ENCODE data around the gene GET4.

The GET4 gene

DNA sequence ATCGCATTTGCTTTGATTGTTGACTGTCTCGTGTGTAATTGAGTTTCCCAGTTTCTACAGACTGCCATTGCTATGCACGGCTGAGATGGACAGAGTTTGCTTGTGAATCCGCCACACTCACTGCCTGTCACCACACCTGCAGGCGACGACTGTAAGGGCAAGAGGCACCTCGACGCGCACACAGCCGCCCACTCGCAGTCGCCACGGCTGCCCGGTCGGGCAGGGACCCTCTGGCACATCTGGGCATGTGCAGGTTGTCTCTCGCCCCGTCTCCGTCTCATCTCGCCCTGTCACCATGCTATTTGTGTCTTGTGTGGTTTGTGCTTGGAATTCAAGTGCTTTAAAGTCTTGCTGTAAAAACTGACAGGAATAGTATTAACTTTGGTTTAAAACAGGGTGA, 26.6 kb upstream of the GET4 start:
- Histone ChIP-seq H3K27ac (no peak overlapping the region), H3K4me3 (ENCODE audit: low read depth, low read length) (no peak overlapping the region), H3K27me3 (replicated peaks) (no peaks in the 10 kb centered on the region), H3K36me3 (replicated peaks) (peaks cover 39% of the 10 kb centered on the region)
- in situ Hi-C loops (cut with HindIII; ENCODE audit: low pct_ligation_motif_present, low sequenced_read_pairs), result no loop called here
- no peak for DNase-seq
- TF ChIP-seq, protein P1, sequence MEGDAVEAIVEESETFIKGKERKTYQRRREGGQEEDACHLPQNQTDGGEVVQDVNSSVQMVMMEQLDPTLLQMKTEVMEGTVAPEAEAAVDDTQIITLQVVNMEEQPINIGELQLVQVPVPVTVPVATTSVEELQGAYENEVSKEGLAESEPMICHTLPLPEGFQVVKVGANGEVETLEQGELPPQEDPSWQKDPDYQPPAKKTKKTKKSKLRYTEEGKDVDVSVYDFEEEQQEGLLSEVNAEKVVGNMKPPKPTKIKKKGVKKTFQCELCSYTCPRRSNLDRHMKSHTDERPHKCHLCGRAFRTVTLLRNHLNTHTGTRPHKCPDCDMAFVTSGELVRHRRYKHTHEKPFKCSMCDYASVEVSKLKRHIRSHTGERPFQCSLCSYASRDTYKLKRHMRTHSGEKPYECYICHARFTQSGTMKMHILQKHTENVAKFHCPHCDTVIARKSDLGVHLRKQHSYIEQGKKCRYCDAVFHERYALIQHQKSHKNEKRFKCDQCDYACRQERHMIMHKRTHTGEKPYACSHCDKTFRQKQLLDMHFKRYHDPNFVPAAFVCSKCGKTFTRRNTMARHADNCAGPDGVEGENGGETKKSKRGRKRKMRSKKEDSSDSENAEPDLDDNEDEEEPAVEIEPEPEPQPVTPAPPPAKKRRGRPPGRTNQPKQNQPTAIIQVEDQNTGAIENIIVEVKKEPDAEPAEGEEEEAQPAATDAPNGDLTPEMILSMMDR (IDR thresholded peaks at IDR 0.05; ENCODE audit: low read depth, low read length, missing control alignments), result no peak

DNA sequence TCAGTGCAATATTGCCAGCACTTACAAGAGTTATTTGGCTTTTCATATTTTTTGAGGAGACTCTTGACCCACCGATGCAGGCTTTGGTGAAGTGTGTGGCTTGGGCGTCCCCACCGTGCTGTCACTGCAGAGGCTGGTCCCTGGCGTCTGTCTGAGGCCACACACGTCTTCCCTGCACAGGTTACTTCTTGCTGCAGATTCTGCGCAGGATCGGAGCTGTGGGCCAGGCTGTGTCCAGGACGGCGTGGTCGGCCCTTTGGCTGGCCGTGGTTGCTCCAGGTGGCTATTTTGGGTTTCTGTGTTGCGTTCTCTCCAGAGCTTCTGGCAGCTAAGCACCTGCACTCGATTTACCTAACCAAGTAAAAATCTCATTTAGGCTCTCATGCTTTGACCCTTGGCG, 25.1 kb upstream of the GET4 start:
- in situ Hi-C loops (cut with HindIII; ENCODE audit: low pct_ligation_motif_present, low sequenced_read_pairs), result no loop called here
- no peak for DNase-seq
- H3K27me3 ChIP-seq (replicated peaks), result no peaks in the 10 kb centered on the region
- no peak overlapping the region for H3K27ac ChIP-seq
- TF ChIP-seq, protein P1 (IDR thresholded peaks at IDR 0.05; ENCODE audit: low read depth, low read length, missing control alignments), result no peak
- peaks cover 50% of the 10 kb centered on the region for H3K36me3 ChIP-seq (replicated peaks)
- H3K4me3 ChIP-seq (ENCODE audit: low read depth, low read length), result no peak overlapping the region

DNA sequence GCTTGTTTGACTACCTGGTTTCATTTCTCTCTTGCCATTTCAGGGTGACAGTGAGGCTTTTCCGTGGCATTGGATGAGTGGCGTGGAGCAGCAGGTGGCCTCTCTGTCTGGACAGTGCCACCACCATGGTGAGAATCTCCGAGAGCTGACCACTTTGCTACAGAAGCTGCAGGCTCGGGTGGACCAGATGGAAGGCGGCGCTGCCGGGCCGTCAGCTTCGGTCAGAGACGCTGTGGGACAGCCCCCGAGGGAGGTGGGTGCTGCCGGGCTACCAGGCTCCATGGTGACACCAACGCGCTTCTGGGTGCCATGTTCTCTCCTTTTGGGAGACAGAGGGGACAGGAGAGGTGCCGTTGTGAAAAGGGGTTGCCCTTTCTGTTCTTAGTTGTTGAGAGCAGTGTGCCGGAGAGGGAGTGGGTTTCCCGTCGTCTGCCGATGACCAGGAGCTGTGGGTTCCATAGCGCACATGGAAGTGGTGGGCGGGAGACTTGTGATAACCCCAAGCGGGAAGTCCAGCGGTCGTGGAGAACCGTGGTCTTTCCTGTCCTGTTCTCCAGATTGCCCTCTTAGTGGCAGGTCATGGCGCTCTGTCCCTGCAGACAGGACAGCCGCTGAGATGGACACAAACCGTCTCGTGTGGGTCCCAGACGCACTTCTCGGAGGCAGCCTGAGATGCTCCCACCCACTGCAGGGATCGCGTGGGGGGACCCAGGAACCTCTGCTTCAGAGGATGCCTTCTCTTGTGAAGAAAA, 22.8 kb upstream of the GET4 start:
- in situ Hi-C loops (cut with HindIII; ENCODE audit: low pct_ligation_motif_present, low sequenced_read_pairs), result no loop called here
- no peak for DNase-seq
- Histone ChIP-seq H3K36me3 (replicated peaks) (peaks cover 63% of the 10 kb centered on the region), H3K4me3 (ENCODE audit: low read depth, low read length) (no peak overlapping the region), H3K27me3 (replicated peaks) (no peaks in the 10 kb centered on the region), H3K27ac (no peak overlapping the region)
- TF ChIP-seq, protein P1 (IDR thresholded peaks at IDR 0.05; ENCODE audit: low read depth, low read length, missing control alignments), result no peak

GRCh38 chr7:854118-854775, 22.1 kb upstream of the GET4 start:
- H3K36me3 ChIP-seq (replicated peaks), result peaks cover 64% of the 10 kb centered on the region
- DNase-seq, result no peak
- in situ Hi-C loops (cut with HindIII; ENCODE audit: low pct_ligation_motif_present, low sequenced_read_pairs), result no loop called here

DNA sequence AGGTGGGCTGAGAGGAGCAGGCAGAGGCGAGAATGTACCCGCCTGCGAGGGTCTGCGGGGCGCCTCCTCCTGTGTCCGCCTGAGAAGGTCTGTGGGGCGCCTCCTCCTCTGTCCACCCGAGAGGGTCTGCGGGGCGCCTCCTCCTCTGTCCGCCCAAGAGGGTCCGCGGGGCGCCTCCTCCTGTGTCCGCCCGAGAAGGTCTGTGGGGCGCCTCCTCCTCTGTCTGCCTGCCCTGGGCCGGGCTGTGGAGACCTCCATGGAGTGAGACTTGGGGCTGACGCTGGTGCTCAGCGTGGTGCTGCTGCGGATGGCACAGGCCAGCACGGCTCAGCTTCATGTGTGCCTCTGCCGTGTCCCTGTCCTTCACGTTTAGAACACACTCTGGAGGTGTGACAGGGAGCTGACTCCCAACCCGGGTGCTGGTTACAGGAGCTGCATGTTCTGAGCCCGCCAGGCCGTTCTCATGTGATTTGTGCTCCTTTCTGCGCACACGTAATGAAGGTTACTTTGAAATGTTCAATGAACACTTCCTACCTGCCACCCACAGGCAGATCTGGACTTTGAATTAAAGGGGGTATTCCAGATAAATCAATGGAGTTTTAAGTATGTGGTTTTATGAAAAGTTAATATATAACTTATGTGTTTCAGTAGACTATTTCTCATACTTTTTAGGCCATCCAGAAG, 20.5 kb upstream of the GET4 start:
- Histone ChIP-seq H3K4me3 (ENCODE audit: low read depth, low read length) (no peak overlapping the region), H3K36me3 (replicated peaks) (peaks cover 70% of the 10 kb centered on the region), H3K27me3 (replicated peaks) (no peaks in the 10 kb centered on the region), H3K27ac (no peak overlapping the region)
- in situ Hi-C loops (cut with HindIII; ENCODE audit: low pct_ligation_motif_present, low sequenced_read_pairs), result no loop called here
- no peak for DNase-seq
- TF ChIP-seq, protein P1 (IDR thresholded peaks at IDR 0.05; ENCODE audit: low read depth, low read length, missing control alignments), result no peak

More at GRCh38 chr7:854118-854775, 22.1 kb upstream of the GET4 start:
- no peaks in the 10 kb centered on the region for H3K27me3 ChIP-seq (replicated peaks)
- H3K27ac ChIP-seq, result no peak overlapping the region
- TF ChIP-seq, protein P1 (IDR thresholded peaks at IDR 0.05; ENCODE audit: low read depth, low read length, missing control alignments), result no peak
- H3K4me3 ChIP-seq (ENCODE audit: low read depth, low read length), result no peak overlapping the region

Measured in brain microvascular endothelial cell (primary cell).